GM12878 (cell line): Measurements from ENCODE around the gene MEIOB. TPM values are rescaled to one million over a fixed set of nuclear protein-coding genes. Genes with fewer than 3 reads are reported as not detected.

Experiments
- ATAC-seq: fragments of 200-7000 bp; cut with Tn5 transposase; 3 replicates; pipeline ENCODE4 v1.9.1; 2020; ENCODE audit warnings: mild to moderate bottlenecking, moderate library complexity
- BruUV-seq: library from RNA; stranded (reverse); fragments of 400-500 nt; replicated peaks from 2 replicates; lab custom pipeline; 2021; lab: Mats Ljungman, UMichigan
- CTCF ChIA-PET: fragments of 300-600 bp; sonication (Branson Sonifier 250); formaldehyde crosslinking; extraction: SDS; loops from one replicate; lab custom pipeline; 2021; ENCODE audit warnings: inconsistent platforms; lab: Yijun Ruan, JAX
- POLR2A ChIA-PET: fragments of 350-600 bp; formaldehyde crosslinking; extraction: SDS; loops from one replicate; lab custom pipeline; 2021; ENCODE audit warnings: inconsistent platforms; lab: Charles Lee
- RAD21 ChIA-PET: fragments of 300-600 bp; sonication (Branson Sonifier 250); formaldehyde crosslinking; loops from one replicate; lab custom pipeline; 2023; ENCODE audit warnings: antibody characterized with exemption; ENCODE audit not compliant: unreplicated experiment; lab: Charles Lee
- SMC1A ChIA-PET: fragments of 300-600 bp; sonication (Branson Sonifier 250); formaldehyde crosslinking; loops from one replicate; lab custom pipeline; 2023; ENCODE audit not compliant: unreplicated experiment, uncharacterized antibody; lab: Charles Lee
- DNase-seq: peaks from one replicate; pipeline ENCODE4 v3.0.0-alpha.2; 2011; ENCODE audit warnings: low read depth, low spot score
- FAIRE-seq: peaks from 3 replicates; lab custom pipeline; 2011; peaks lifted over from hg19 to GRCh38; lab: Jason Lieb, UNC
- H2AFZ ChIP-seq: 2 replicates; pipeline ENCODE4 v1.6.0; 2011; ENCODE audit warnings: low read depth, low read length, control low read depth; ENCODE audit not compliant: control insufficient read depth
- H3K27ac ChIP-seq: 2 replicates; pipeline ENCODE4 v1.5.1; 2011; ENCODE audit warnings: control low read depth; ENCODE audit not compliant: control insufficient read depth, insufficient read depth
- H3K27me3 ChIP-seq, 2 experiments: replicated peaks in 1 of 2; 2 replicates each; pipeline versions ENCODE4 v1.6.0 to v1.6.1; 2011; ENCODE audit warnings: low read length in 1 of 2; ENCODE audit not compliant: control insufficient read depth in 2 of 2, insufficient read depth in 2 of 2
- H3K36me3 ChIP-seq, 2 experiments: 2 replicates each; pipeline ENCODE4 v1.5.1; 2011; ENCODE audit warnings: low read length in 1 of 2; ENCODE audit not compliant: control insufficient read depth in 2 of 2, insufficient read depth in 2 of 2
- H3K4me1 ChIP-seq: 2 replicates; pipeline ENCODE4 v1.6.1; 2011; ENCODE audit warnings: mild to moderate bottlenecking, low read length, moderate library complexity, mixed read lengths; ENCODE audit not compliant: control insufficient read depth, insufficient read depth
- H3K4me2 ChIP-seq: 2 replicates; pipeline ENCODE4 v1.6.0; 2011; ENCODE audit warnings: control low read depth; ENCODE audit not compliant: control insufficient read depth, insufficient read depth
- H3K4me3 ChIP-seq: fragments of 200-600 bp; sonication (generic); 2 replicates; pipeline ENCODE4 v1.5.1; 2016
- H3K79me2 ChIP-seq: 2 replicates; pipeline ENCODE4 v1.6.0; 2011; ENCODE audit warnings: low read length; ENCODE audit not compliant: control insufficient read depth, insufficient read depth
- H3K9ac ChIP-seq: 2 replicates; pipeline ENCODE4 v1.8.0; 2011; ENCODE audit warnings: low read length, control low read depth, mixed read lengths; ENCODE audit not compliant: control insufficient read depth, insufficient read depth
- H3K9me3 ChIP-seq: replicated peaks from 3 replicates; pipeline ENCODE4 v1.5.1; 2011; ENCODE audit warnings: mild to moderate bottlenecking, low read length; ENCODE audit not compliant: control insufficient read depth, insufficient read depth
- H4K20me1 ChIP-seq: 2 replicates; pipeline ENCODE4 v1.6.0; 2011; ENCODE audit not compliant: control insufficient read depth, insufficient read depth
- CTCF ChIP-seq, 3 experiments: IDR thresholded peaks in 2 of 3; conservative IDR thresholded peaks in 1 of 3; 2 replicates each; pipeline ENCODE4 v1.5.1; 2011; ENCODE audit warnings: low read depth in 3 of 3, low read length in 3 of 3, mild to moderate bottlenecking in 3 of 3, control low read depth in 2 of 3, moderate library complexity in 2 of 3, inconsistent platforms in 1 of 3, mixed read lengths in 1 of 3; ENCODE audit not compliant: control insufficient read depth in 2 of 3, insufficient read depth in 1 of 3; ENCODE audit errors: extremely low read depth in 1 of 3
- PKNOX1 ChIP-seq: fragments of 450-650 bp; IDR thresholded peaks from 2 replicates; pipeline ENCODE4 v1.6.1; 2016; ENCODE audit warnings: mild to moderate bottlenecking
- RUNX3 ChIP-seq: IDR thresholded peaks from 2 replicates; pipeline ENCODE4 v1.6.1; 2012; ENCODE audit warnings: low read length, inconsistent platforms
- TBL1XR1 ChIP-seq: IDR thresholded peaks from 2 replicates; pipeline ENCODE4 v1.6.1; 2012; ENCODE audit warnings: low read depth, low read length, improper control_type of control experiment
- WGBS: methylation state at CpG from one replicate; pipeline ENCODE4 v1.1.6; 2016; ENCODE audit warnings: low lambda C conversion rate; ENCODE audit not compliant: insufficient replicate concordance, insufficient coverage; ENCODE audit errors: missing lambda C conversion rate; 5-methylcytosine and 5-hydroxymethylcytosine counted together
- in situ Hi-C: fragments of 300-500 bp; cut with MboI; formaldehyde crosslinking; loops from 9 replicates; pipeline ENCODE4 v1.14.3; 2018; ENCODE audit warnings: mixed read lengths
- intact Hi-C: fragments of 100-400 bp; cut with micrococcal nuclease; formaldehyde crosslinking; loops from one replicate; pipeline ENCODE4 v1.14.2; 2022; ENCODE audit not compliant: unreplicated experiment
- polyA plus RNA-seq, 11 experiments: library from polyadenylated mRNA; depleted of rRNA in 4 of 11; unstranded in 6 of 11; stranded (reverse) in 5 of 11; fragments of >200 nt; fragmentation: Nextera tagmentation in 4 of 11; fragmentation: Illumina TruSeq in 1 of 11; extraction: Ambion mirVana in 4 of 11; extraction: Trizol in 1 of 11; gene quantifications; 1 replicate in 1 of 11; 2 replicates in 10 of 11; pipeline versions ENCODE4 v1.2.1 to v1.2.3, GENCODE V29; 2011 to 2016; ENCODE audit warnings: inconsistent platforms in 2 of 11, missing spikeins in 2 of 11, low read depth in 1 of 11
- total RNA-seq, 4 experiments: library from RNA; depleted of rRNA in 3 of 4; stranded (reverse); fragments of >200 nt in 3 of 4; fragmentation: Illumina TruSeq in 1 of 4; extraction: Trizol in 1 of 4; gene quantifications; 2 replicates each; pipeline versions ENCODE4 v1.2.1 to v1.2.3, GENCODE V29; 2013 to 2021

The MEIOB gene
- total and polyA plus RNA-seq, 10 of the 15 experiments (the other 5 are each of a cell fraction or from before 2014, with no cell fraction given), result 0.04 to 0.26 (median 0.09) TPM; not detected in 5

- no TSS peak for BruUV-seq
- no peaks in the 10 kb centered on the region for H3K79me2 ChIP-seq
- no peak for FAIRE-seq
- TF ChIP-seq PKNOX1 (no peak), CTCF (IDR thresholded peaks at IDR 0.05 in 2 of 3, conservative IDR thresholded peaks at IDR 0.05 in 1 of 3; ENCODE audit: control insufficient read depth in 2 of 3, extremely low read depth in 1 of 3, insufficient read depth in 1 of 3, low read depth in 3 of 3, low read length in 3 of 3) (no peak), TBL1XR1 (no peak), RUNX3 (no peak)
- 87% methylated on average over 16 of the region's 16 CpGs for WGBS
- no peaks in the 10 kb centered on the region for H3K27me3 ChIP-seq
- H3K9ac ChIP-seq, result no peak overlapping the region
- POLR2A ChIA-PET, result no interaction called here
- no peaks in the 10 kb centered on the region for H4K20me1 ChIP-seq
- no peak for DNase-seq
- H3K4me2 ChIP-seq, result no peak overlapping the region
- H2AFZ ChIP-seq, result no peak overlapping the region
- H3K36me3 ChIP-seq, result peaks cover 0 to 1% of the 10 kb centered on the region in 2 experiments; a peak in 3 of 4 replicates
- H3K4me3 ChIP-seq, result no peak overlapping the region
- no peaks in the 10 kb centered on the region; the same call in 2 of the 3 replicates for H3K9me3 ChIP-seq
- CTCF ChIA-PET, result no interaction called here
- in situ Hi-C loops, result no loop called here
- H3K4me1 ChIP-seq, result no peaks in the 10 kb centered on the region
- SMC1A ChIA-PET, result no interaction called here
- H3K27ac ChIP-seq, result no peak overlapping the region
- intact Hi-C loops, result no loop called here
- no peak for ATAC-seq
- RAD21 ChIA-PET, result no interaction called here
These were observed 61.9 kb downstream of the MEIOB start for GRCh38 chr16:1810106-1810505.
